ENCODE measurements around the gene AASS. TPM values are rescaled to one million over a fixed set of nuclear protein-coding genes. Genes with fewer than 3 reads are reported as not detected.

The AASS gene
- polyA plus RNA-seq, 4 donors, result 43.3 to 58.2 (median 50.9) TPM

DNA sequence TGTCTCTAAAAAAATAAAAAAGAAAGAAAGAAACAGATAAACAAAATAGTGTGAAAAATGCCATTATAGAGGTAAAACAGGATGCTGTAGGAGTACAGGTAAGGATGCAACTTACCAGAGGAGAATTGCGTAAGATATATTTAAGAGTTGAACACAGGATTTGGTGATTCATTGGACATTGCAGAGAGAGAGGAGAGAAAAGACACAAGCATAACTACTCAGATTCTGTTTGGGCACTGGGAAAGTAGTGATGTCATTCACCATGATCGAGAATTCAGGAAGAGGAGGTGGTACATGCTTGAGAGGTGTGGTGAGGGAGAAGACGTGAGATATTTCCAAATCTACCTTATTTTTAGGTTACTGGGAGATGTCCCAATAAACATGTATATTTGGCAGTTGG is 97.6 kb downstream of the AASS start:
- no peak for DNase-seq (ENCODE audit: low read depth in 4 of 4, low spot score in 3 of 4)

GRCh38 chr7:122040147-122040546 is 103.9 kb downstream of the AASS start:
- no peak for DNase-seq (ENCODE audit: low read depth in 4 of 4, low spot score in 3 of 4)

- DNase-seq (ENCODE audit: low read depth in 4 of 4, low spot score in 3 of 4), result no peak
Measured at GRCh38 chr7:122038904-122039303, 105.1 kb downstream of the AASS start.

DNA sequence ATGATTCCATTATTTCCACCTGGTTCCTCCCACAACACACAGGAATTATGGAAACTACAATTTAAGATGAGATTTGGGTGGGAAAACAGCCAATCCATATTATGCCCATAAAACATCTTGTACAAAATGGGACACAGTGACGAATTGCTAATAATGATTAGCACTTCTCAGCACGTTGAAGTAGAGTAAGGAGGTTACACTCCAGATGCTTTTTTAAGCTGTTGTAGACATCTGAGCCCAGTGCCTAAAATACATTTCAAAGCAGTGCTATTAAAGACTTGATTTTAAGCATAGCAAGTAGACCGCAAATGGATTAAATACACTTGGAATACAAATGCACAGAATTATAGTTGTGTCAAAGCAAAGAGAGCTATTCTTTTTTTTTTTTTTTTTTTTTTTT is 105.9 kb downstream of the AASS start:
- DNase-seq (ENCODE audit: low read depth in 4 of 4, low spot score in 3 of 4), result no peak

- DNase-seq (ENCODE audit: low read depth in 4 of 4, low spot score in 3 of 4), result no peak
Measured at GRCh38 chr7:122035876-122036275, 108.2 kb downstream of the AASS start.

DNA sequence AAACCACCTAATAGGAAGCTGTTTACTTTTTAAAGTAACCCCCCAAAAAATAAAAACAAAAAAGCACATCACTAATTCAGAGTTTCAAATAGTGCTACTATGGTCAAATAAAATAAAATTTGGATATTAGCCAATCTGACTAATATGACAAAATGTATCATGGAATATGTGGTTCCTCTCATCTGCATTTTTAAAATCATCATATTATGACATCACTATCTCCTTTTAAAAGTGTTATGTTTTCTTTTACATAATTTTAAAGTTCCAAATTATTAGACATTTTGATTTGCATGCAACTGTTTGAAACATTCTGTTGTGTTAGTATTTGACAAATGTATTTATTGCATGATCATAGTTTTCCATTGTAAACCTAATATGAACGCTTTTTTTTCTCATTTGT is 110.4 kb downstream of the AASS start:
- no peak for DNase-seq (ENCODE audit: low read depth in 4 of 4, low spot score in 3 of 4)

- no peak for DNase-seq (ENCODE audit: low read depth in 4 of 4, low spot score in 3 of 4)
Measured at GRCh38 chr7:122027058-122027457, 117.0 kb downstream of the AASS start.

Other genes starting within 250 kb of the AASS start
- gene FEZF1, start 160.5 kb upstream of the AASS start, polyA plus RNA-seq (ENCODE audit: insufficient read length in 4 of 4), result not detected

All from left renal pelvis (tissue), 4 donors.